NT2/D1 (cell line): ENCODE results near the gene SLC30A3.

Experiments
- YY1 ChIP-seq: IDR thresholded peaks from 2 replicates; pipeline ENCODE4 v1.6.1; 2011; ENCODE audit not compliant: insufficient read length, insufficient read depth
- ZNF274 ChIP-seq: IDR thresholded peaks from 2 replicates; pipeline ENCODE4 v1.6.1; 2011; ENCODE audit warnings: mild to moderate bottlenecking, low read depth, low read length

DNA sequence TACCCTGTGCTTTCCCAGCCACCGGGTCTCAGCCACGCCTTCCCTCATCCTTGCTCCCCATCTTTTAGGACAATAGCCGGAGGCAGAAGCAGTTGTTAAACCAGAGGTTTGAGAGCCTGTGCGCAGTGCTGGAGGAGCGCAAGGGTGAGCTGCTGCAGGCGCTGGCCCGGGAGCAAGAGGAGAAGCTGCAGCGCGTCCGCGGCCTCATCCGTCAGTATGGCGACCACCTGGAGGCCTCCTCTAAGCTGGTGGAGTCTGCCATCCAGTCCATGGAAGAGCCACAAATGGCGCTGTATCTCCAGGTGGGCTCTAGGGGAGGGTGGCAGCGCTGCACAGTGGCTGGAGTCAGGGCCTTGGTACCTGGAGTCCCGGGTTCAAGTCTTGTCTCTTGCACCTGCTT is 42.7 kb upstream of the SLC30A3 start:
- TF ChIP-seq ZNF274, result no peak
- TF ChIP-seq YY1, result no peak
